GM21528 (cell line): ENCODE data around the gene RXRA.

Experiments
- ATAC-seq: cut with Tn5 transposase; IDR thresholded peaks from one replicate; pipeline ENCODE4 v1.9.1; 2021; ENCODE audit warnings: mild to moderate bottlenecking, moderate library complexity; ENCODE audit not compliant: unreplicated experiment, low FRiP score

The RXRA gene

GRCh38 chr9:134475011-134475790 lies 148.9 kb downstream of the RXRA start:
- ATAC-seq, result no peak

GRCh38 chr9:134476272-134476941 lies 150.2 kb downstream of the RXRA start:
- no peak for ATAC-seq

- no peak for ATAC-seq
Measured at GRCh38 chr9:134476942-134477335, 150.7 kb downstream of the RXRA start.

- no peak for ATAC-seq
Measured at GRCh38 chr9:134477342-134477925, 151.2 kb downstream of the RXRA start.

- no peak for ATAC-seq
Measured at GRCh38 chr9:134477927-134478326, 151.7 kb downstream of the RXRA start.

- no peak for ATAC-seq
Measured at GRCh38 chr9:134481762-134482161, 155.5 kb downstream of the RXRA start.

- ATAC-seq, result no peak
Measured at GRCh38 chr9:134482226-134482625, 156.0 kb downstream of the RXRA start.

GRCh38 chr9:134483361-134484184 lies 157.3 kb downstream of the RXRA start:
- ATAC-seq, result no peak

- no peak for ATAC-seq
Measured at GRCh38 chr9:134484479-134484878, 158.2 kb downstream of the RXRA start.

GRCh38 chr9:134485653-134486052 lies 159.4 kb downstream of the RXRA start:
- no peak for ATAC-seq

- ATAC-seq, result no peak
Measured at GRCh38 chr9:134486143-134486591, 159.9 kb downstream of the RXRA start.

GRCh38 chr9:134486596-134486995 lies 160.3 kb downstream of the RXRA start:
- no peak for ATAC-seq
